Measurements from ENCODE around the gene SETMAR.

GRCh38 chr3:4356546-4357410 is 53.6 kb downstream of the SETMAR start:
- TF ChIP-seq TAF1 (IDR thresholded peaks at IDR 0.05; ENCODE audit: borderline replicate concordance, low read depth, low read length) (no peak), CTCF (IDR thresholded peaks at IDR 0.05) (no peak), GABPA (IDR thresholded peaks at IDR 0.05; ENCODE audit: low read depth) (no peak), NRF1 (IDR thresholded peaks at IDR 0.05; ENCODE audit: low read depth, low read length) (no peak), RCOR1 (IDR thresholded peaks at IDR 0.05; ENCODE audit: low read length) (no peak)

All from SK-N-SH (cell line).